GM12872 (cell line): ENCODE results near the gene LTBP1.

Experiments used
- CTCF ChIP-seq: IDR thresholded peaks from 3 replicates; pipeline ENCODE4 v1.5.1; 2011; ENCODE audit warnings: low read depth, mild to moderate bottlenecking, low read length, moderate library complexity; ENCODE audit not compliant: insufficient read depth

LTBP1 gene

GRCh38 chr2:33384599-33384961, 437.8 kb downstream of the LTBP1 start:
- no peak for TF ChIP-seq CTCF

- TF ChIP-seq CTCF: no peak
Observed at GRCh38 chr2:33388996-33389395, 442.2 kb downstream of the LTBP1 start.

GRCh38 chr2:33391529-33392255, 444.9 kb downstream of the LTBP1 start:
- no peak for TF ChIP-seq CTCF

- no peak for TF ChIP-seq CTCF
Observed at GRCh38 chr2:33392366-33392765, 445.6 kb downstream of the LTBP1 start.

GRCh38 chr2:33395034-33395433, 448.3 kb downstream of the LTBP1 start:
- no peak for TF ChIP-seq CTCF

GRCh38 chr2:33395655-33396249, 449.0 kb downstream of the LTBP1 start:
- TF ChIP-seq CTCF: peak; percentile 65

- TF ChIP-seq CTCF: no peak
Observed at GRCh38 chr2:33404321-33404720, 457.6 kb downstream of the LTBP1 start.
